Spleen (tissue), 7 donors: ENCODE measurements around the gene FAM204A.

ENCODE experiments used
- CTCF ChIP-seq, 11 experiments: fragments of 200-600 bp in 7 of 11; fragments of 450-650 bp in 4 of 11; sonication (generic) in 4 of 11; IDR thresholded peaks in 8 of 11; conservative IDR thresholded peaks in 3 of 11; 1 replicate in 7 of 11; 2 replicates in 4 of 11; pipeline versions ENCODE4 v1.4.0 to v1.8.0; 2016 to 2021; ENCODE audit warnings: antibody characterized with exemption in 11 of 11, inconsistent platforms in 4 of 11, mild to moderate bottlenecking in 1 of 11
- POLR2A ChIP-seq, 3 donors: fragments of 450-650 bp; IDR thresholded peaks; one replicate each; pipeline ENCODE4 v1.5.1; 2017; ENCODE audit warnings: antibody characterized with exemption in 3 of 3, mild to moderate bottlenecking in 1 of 3
- donor health status: DM: no; HTN: no; CAD: no; lungs with moderate emphysema.
- donor health status: DM: no; HTN: no; CAD: no.
- donor health status: DM: no; HTN: no; CAD: no.

- TF ChIP-seq CTCF (IDR thresholded peaks at IDR 0.05 in 8 of 11, conservative IDR thresholded peaks at IDR 0.05 in 3 of 11), result no peak
- no peak for TF ChIP-seq POLR2A (IDR thresholded peaks at IDR 0.05)
These were observed 65.9 kb downstream of the FAM204A start for GRCh38 chr10:118276204-118276603.
